Amygdala (tissue), 56 donors: ENCODE results near the gene CCL7.

ENCODE experiments used
- DNase-seq, 56 donors: peaks; one replicate each; lab custom pipeline; 2025; lab: John Stamatoyannopoulos, UW

Gene CCL7

GRCh38 chr17:34283571-34283970 is 13.6 kb downstream of the CCL7 start:
- no peak for DNase-seq

GRCh38 chr17:34285286-34285792 is 15.3 kb downstream of the CCL7 start, which contains the start of gene CCL11:
TSS of gene CCL11 (plus strand) at chr17:34285742. CDS start at chr17:34285809, 67 bp downstream.
- no peak for DNase-seq

GRCh38 chr17:34287875-34288274 is 17.9 kb downstream of the CCL7 start:
- no peak for DNase-seq

- DNase-seq: no peak
Measured at GRCh38 chr17:34290586-34290985, 20.6 kb downstream of the CCL7 start.

GRCh38 chr17:34291721-34292348 is 21.8 kb downstream of the CCL7 start:
- DNase-seq: no peak

- no peak for DNase-seq
Measured at GRCh38 chr17:34299027-34299426, 29.0 kb downstream of the CCL7 start.

- DNase-seq: no peak
Measured at GRCh38 chr17:34299956-34300577, 30.0 kb downstream of the CCL7 start.

GRCh38 chr17:34300652-34301370 is 30.8 kb downstream of the CCL7 start:
- DNase-seq: no peak

GRCh38 chr17:34301986-34302385 is 32.0 kb downstream of the CCL7 start:
- DNase-seq: no peak

GRCh38 chr17:34302636-34303035 is 32.6 kb downstream of the CCL7 start:
- no peak for DNase-seq

- no peak for DNase-seq
Measured at GRCh38 chr17:34303606-34304005, 33.6 kb downstream of the CCL7 start.

GRCh38 chr17:34305061-34305460 is 35.0 kb downstream of the CCL7 start:
- no peak for DNase-seq

- no peak for DNase-seq
Measured at GRCh38 chr17:34305606-34306005, 35.6 kb downstream of the CCL7 start.

- DNase-seq: peak in 2 of 56 donors; percentile 1 to 3
Measured at GRCh38 chr17:34306466-34306865, 36.4 kb downstream of the CCL7 start.

GRCh38 chr17:34307110-34307509 is 37.1 kb downstream of the CCL7 start:
- no peak for DNase-seq

GRCh38 chr17:34308371-34308770 is 38.4 kb downstream of the CCL7 start:
- no peak for DNase-seq

- DNase-seq: no peak
Measured at GRCh38 chr17:34311291-34311690, 41.3 kb downstream of the CCL7 start.

- no peak for DNase-seq
Measured at GRCh38 chr17:34312080-34312479, 42.1 kb downstream of the CCL7 start.

- no peak for DNase-seq
Measured at GRCh38 chr17:34313164-34313563, 43.1 kb downstream of the CCL7 start.

- no peak for DNase-seq
Measured at GRCh38 chr17:34314279-34314678, 44.3 kb downstream of the CCL7 start.

GRCh38 chr17:34318474-34318873 is 48.5 kb downstream of the CCL7 start:
- DNase-seq: no peak
